Measurements from ENCODE around the gene CD70. TPM values are rescaled to one million over a fixed set of nuclear protein-coding genes. Genes with fewer than 3 reads are reported as not detected.
A peak's percentile ranks its signal among the peaks of the same experiment; 100 is the strongest.

CD70 gene
- polyA plus RNA-seq, 1 donor (not counting 4 experiments of a cell fraction or from before 2014, with no cell fraction given) = 0.22 TPM

DNA sequence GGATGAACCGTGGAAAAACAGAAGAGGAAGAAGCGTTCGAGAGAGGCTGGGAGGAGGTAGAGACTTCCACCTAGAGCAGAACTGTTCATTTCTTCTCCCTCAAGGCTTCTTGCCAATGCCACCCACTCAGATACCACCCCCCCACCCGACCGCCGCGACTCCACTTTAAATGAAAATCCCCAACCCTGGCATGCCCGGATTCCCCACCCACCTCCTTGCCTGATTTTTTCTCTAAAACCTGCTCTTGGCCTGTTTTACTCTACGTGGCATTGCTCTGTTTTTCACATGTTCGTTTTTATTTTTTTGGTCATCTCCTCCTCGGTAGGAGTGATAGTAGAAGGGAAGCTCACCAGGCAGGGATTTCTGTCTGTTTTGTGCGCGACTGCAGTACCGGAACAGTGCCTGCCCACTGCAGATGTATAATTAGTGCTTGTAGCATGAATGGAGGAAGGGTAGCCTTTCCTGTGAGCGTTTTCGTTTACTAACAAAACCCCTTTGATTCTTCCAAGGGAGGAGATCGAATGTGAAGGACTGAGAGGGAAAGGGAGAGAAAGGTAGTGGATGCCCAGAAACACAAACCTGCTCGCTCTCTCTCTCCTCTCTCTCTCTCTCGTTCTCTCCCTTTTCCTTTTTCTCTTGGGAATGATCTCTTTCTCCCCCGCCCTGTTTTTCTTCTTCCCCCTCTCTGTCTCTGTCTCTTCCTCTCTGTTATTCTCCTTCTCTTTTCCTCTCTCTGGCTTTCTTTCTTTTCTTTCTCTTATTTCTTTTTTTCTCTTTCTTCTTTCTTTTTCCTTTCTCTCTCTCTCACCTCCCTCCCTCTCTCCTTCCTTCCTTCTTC lies 2.2 kb downstream of the CD70 start:
- Histone ChIP-seq H3K9me3 (ENCODE audit: control insufficient read depth, low read depth, low read length) (no peaks in the 10 kb centered on the region), H3K4me3 (ENCODE audit: control insufficient read depth in 2 of 3, extremely low read depth in 1 of 3, insufficient read depth in 2 of 3, low read depth in 1 of 3, low read length in 3 of 3) (no peak overlapping the region), H3K4me1 (ENCODE audit: control insufficient read depth, extremely low read depth, insufficient read depth, low read length) (peaks cover 20% of the 10 kb centered on the region), H3K9ac (ENCODE audit: control insufficient read depth, extremely low read depth, insufficient read depth, low read length) (no peak overlapping the region), H3K36me3 (ENCODE audit: control insufficient read depth in 2 of 2, extremely low read depth in 1 of 2, insufficient read depth in 2 of 2, low read length in 2 of 2) (no peaks in the 10 kb centered on the region), H3K27ac (ENCODE audit: control insufficient read depth, insufficient read depth, low read length) (no peak overlapping the region), H3K4me2 (ENCODE audit: control insufficient read depth, extremely low read depth, insufficient read depth, low read depth, low read length) (peak overlapping the region; percentile 37), H3K27me3 (ENCODE audit: control insufficient read depth, extremely low read depth, insufficient read depth, low read length) (peaks cover 63% of the 10 kb centered on the region), H3K9me1 (ENCODE audit: control insufficient read depth, extremely low read depth, insufficient read depth, low read length) (no peaks in the 10 kb centered on the region), H2AFZ (ENCODE audit: control insufficient read depth, low read length) (no peak overlapping the region), H3K79me2 (ENCODE audit: control insufficient read depth, insufficient read depth, low read length) (no peaks in the 10 kb centered on the region), H4K20me1 (ENCODE audit: control insufficient read depth, extremely low read depth, insufficient read depth, low read length) (no peaks in the 10 kb centered on the region)
- TF ChIP-seq EZH2 (IDR thresholded peaks at IDR 0.05; ENCODE audit: low read length) = peak; percentile 47
- TF ChIP-seq, protein P1, sequence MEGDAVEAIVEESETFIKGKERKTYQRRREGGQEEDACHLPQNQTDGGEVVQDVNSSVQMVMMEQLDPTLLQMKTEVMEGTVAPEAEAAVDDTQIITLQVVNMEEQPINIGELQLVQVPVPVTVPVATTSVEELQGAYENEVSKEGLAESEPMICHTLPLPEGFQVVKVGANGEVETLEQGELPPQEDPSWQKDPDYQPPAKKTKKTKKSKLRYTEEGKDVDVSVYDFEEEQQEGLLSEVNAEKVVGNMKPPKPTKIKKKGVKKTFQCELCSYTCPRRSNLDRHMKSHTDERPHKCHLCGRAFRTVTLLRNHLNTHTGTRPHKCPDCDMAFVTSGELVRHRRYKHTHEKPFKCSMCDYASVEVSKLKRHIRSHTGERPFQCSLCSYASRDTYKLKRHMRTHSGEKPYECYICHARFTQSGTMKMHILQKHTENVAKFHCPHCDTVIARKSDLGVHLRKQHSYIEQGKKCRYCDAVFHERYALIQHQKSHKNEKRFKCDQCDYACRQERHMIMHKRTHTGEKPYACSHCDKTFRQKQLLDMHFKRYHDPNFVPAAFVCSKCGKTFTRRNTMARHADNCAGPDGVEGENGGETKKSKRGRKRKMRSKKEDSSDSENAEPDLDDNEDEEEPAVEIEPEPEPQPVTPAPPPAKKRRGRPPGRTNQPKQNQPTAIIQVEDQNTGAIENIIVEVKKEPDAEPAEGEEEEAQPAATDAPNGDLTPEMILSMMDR (optimal IDR thresholded peaks at IDR 0.05 in 1 of 3, IDR thresholded peaks at IDR 0.05 in 1 of 3, conservative IDR thresholded peaks at IDR 0.05 in 1 of 3; ENCODE audit: extremely low read depth in 1 of 3, insufficient read depth in 2 of 3, low read length in 3 of 3) = no peak
- no peak for FAIRE-seq
- no peak for DNase-seq (ENCODE audit: low read depth, low spot score)
- dilution Hi-C loops (cut with MboI; ENCODE audit: extremely low pct_ligation_motif_present, low sequenced_read_pairs) = no loop called here

DNA sequence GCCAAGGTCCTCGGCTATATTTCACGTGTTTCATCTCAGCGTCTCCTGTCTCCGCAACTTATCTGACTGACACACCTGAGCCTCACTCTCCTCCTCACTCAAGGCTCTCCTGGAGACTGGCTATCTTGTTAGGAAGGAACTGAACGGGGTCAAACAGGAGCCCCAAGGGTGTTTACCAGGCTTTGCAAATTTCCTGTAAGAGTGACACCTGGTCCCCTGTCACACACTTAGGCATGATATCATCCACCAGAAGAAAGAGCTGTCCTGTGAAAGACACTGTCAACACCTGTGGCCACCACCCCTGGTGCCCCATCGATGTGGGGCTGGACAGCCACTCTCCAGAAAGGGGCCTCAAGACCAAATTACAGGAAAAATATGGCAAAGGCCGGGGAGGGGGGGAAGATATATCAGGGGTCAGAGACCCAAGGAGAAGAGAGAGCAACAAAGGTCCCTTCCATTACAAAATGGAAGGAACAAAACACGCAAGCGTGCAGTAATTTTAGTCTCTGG lies 2.9 kb downstream of the CD70 start:
- FAIRE-seq (no peak), DNase-seq (ENCODE audit: low read depth, low spot score) (no peak)
- Histone ChIP-seq H3K27me3 (ENCODE audit: control insufficient read depth, extremely low read depth, insufficient read depth, low read length) (peaks cover 63% of the 10 kb centered on the region), H3K4me2 (ENCODE audit: control insufficient read depth, extremely low read depth, insufficient read depth, low read depth, low read length) (no peak overlapping the region), H3K4me1 (ENCODE audit: control insufficient read depth, extremely low read depth, insufficient read depth, low read length) (peaks cover 20% of the 10 kb centered on the region), H4K20me1 (ENCODE audit: control insufficient read depth, extremely low read depth, insufficient read depth, low read length) (no peaks in the 10 kb centered on the region), H3K36me3 (ENCODE audit: control insufficient read depth in 2 of 2, extremely low read depth in 1 of 2, insufficient read depth in 2 of 2, low read length in 2 of 2) (no peaks in the 10 kb centered on the region), H3K27ac (ENCODE audit: control insufficient read depth, insufficient read depth, low read length) (no peak overlapping the region), H3K79me2 (ENCODE audit: control insufficient read depth, insufficient read depth, low read length) (no peaks in the 10 kb centered on the region), H3K9me3 (ENCODE audit: control insufficient read depth, low read depth, low read length) (no peaks in the 10 kb centered on the region), H3K9me1 (ENCODE audit: control insufficient read depth, extremely low read depth, insufficient read depth, low read length) (no peaks in the 10 kb centered on the region), H3K9ac (ENCODE audit: control insufficient read depth, extremely low read depth, insufficient read depth, low read length) (no peak overlapping the region), H3K4me3 (ENCODE audit: control insufficient read depth in 2 of 3, extremely low read depth in 1 of 3, insufficient read depth in 2 of 3, low read depth in 1 of 3, low read length in 3 of 3) (no peak overlapping the region), H2AFZ (ENCODE audit: control insufficient read depth, low read length) (no peak overlapping the region)
- dilution Hi-C loops (cut with MboI; ENCODE audit: extremely low pct_ligation_motif_present, low sequenced_read_pairs) = no loop called here
- TF ChIP-seq, protein P1 (optimal IDR thresholded peaks at IDR 0.05 in 1 of 3, IDR thresholded peaks at IDR 0.05 in 1 of 3, conservative IDR thresholded peaks at IDR 0.05 in 1 of 3; ENCODE audit: extremely low read depth in 1 of 3, insufficient read depth in 2 of 3, low read length in 3 of 3) = no peak
- no peak for TF ChIP-seq EZH2 (IDR thresholded peaks at IDR 0.05; ENCODE audit: low read length)

Data from keratinocyte (primary cell).